Activated CD8-positive, alpha-beta T cell treated with anti-CD3 and anti-CD28 coated beads for 36 hours (primary cell): ENCODE results near the gene SCFD2. TPM values are rescaled to one million over a fixed set of nuclear protein-coding genes. Genes with fewer than 3 reads are reported as not detected.
"Not testable (repeated sequence)": the region's sequence is repeated elsewhere in the genome, so short reads cannot be mapped to it uniquely, and the experiment has no call there.

Experiments used
- ATAC-seq: fragments of 200-7000 bp; cut with Tn5 transposase; one replicate; pipeline ENCODE4 v1.10.0; 2021; ENCODE audit warnings: mild to moderate bottlenecking, moderate library complexity
- CTCF ChIA-PET: fragments of 350-600 bp; sonication (Branson Sonifier 250); formaldehyde crosslinking; loops from one replicate; lab custom pipeline; 2021; ENCODE audit warnings: antibody characterized with exemption; lab: Charles Lee
- POLR2A ChIA-PET: fragments of 350-600 bp; sonication (Branson Sonifier 250); formaldehyde crosslinking; loops from one replicate; lab custom pipeline; 2021; ENCODE audit warnings: antibody characterized with exemption; lab: Charles Lee
- DNase-seq: peaks from one replicate; pipeline ENCODE4 v3.0.0-alpha.2; 2020
- H3K27ac Mint-ChIP-seq: one replicate; pipeline ENCODE4 v1.8.0; 2021; ENCODE audit warnings: mild to moderate bottlenecking, mixed read lengths
- H3K27me3 Mint-ChIP-seq: one replicate; pipeline ENCODE4 v1.8.0; 2021; ENCODE audit warnings: mixed read lengths
- H3K36me3 Mint-ChIP-seq: one replicate; pipeline ENCODE4 v1.8.0; 2021; ENCODE audit warnings: low read depth, mixed read lengths
- H3K4me1 Mint-ChIP-seq: one replicate; pipeline ENCODE4 v1.8.0; 2021; ENCODE audit warnings: low read depth, mixed read lengths
- H3K4me3 Mint-ChIP-seq: one replicate; pipeline ENCODE4 v1.8.0; 2021; ENCODE audit warnings: mild to moderate bottlenecking, moderate library complexity, mixed read lengths
- H3K9me3 Mint-ChIP-seq: one replicate; pipeline ENCODE4 v1.8.0; 2021; ENCODE audit warnings: mixed read lengths
- intact Hi-C: fragments of 100-400 bp; cut with micrococcal nuclease; formaldehyde crosslinking; loops from one replicate; pipeline ENCODE4 v1.10.0; 2022
- total RNA-seq, 2 experiments: library from RNA; stranded (reverse); gene quantifications; one replicate each; pipeline ENCODE4 v1.2.3, GENCODE V29; 2021
- TF ChIP-seq, protein P1 (sequence below): fragments of 200-600 bp; IDR thresholded peaks from one replicate; pipeline ENCODE4 v1.8.0; 2022; ENCODE audit warnings: antibody characterized with exemption, mild to moderate bottlenecking

Gene SCFD2
- total RNA-seq: 10 to 100 TPM; 21.4 to 22.1 TPM

DNA sequence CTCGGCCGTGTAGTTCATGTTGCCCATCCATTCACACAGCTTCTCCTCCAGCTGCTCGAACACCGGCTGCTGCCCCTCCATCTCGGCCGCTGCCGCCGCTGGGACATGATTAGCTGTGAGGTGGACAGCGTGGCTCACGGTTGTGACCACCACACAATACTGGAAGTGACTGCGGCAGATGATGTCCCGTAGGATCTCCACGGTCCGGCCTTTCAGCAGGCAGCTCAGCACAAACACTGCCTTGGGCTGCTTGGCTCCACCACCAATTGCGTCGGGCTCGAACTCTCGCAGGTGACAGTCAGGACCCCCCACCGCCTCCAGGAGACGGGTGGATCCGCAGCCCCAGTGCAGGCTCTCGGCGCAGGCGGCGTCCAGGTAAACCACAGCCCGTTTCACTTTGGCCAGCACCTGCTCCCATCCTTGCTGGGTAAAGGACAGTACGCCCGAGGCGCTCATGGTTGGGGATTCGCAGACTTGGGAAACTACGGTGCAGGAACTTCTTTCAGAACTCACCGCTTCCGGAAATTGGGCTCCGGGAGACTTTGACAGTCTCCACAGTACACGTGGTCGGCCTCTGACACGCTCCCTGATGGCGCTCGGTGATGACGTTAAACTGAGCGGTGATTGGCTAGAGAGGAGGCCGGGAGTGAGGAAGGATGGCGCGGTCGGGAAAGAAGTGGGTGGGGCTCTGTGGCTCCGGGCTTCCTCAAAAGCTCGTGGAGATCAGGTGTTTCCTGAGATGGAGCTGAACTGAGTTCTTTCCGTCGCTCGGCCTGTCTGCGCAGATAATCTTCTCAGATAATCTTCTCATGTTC lies at the start of gene SCFD2:
SCFD2 (minus strand) TSS at position 576 of the 815 bp plus-strand sequence.
- Mint-ChIP-seq H3K27ac (peak within 1 kb of the TSS; percentile 92), H3K9me3 (no peaks in the 10 kb centered on the region), H3K4me1 (peaks cover 34% of the 10 kb centered on the region), H3K4me3 (peak within 1 kb of the TSS; percentile 96), H3K27me3 (peaks cover 7% of the 10 kb centered on the region), H3K36me3 (peaks cover 12% of the 10 kb centered on the region)
- CTCF ChIA-PET: interaction anchor here (0.6 to 1.3 kb wide), 4 partner anchors 9 to 778 kb away, joined by 3 to 7 read pairs (median 3); no protein-coding TSS in a partner anchor
- peak; percentile 97 for ATAC-seq
- TF ChIP-seq, protein P1, sequence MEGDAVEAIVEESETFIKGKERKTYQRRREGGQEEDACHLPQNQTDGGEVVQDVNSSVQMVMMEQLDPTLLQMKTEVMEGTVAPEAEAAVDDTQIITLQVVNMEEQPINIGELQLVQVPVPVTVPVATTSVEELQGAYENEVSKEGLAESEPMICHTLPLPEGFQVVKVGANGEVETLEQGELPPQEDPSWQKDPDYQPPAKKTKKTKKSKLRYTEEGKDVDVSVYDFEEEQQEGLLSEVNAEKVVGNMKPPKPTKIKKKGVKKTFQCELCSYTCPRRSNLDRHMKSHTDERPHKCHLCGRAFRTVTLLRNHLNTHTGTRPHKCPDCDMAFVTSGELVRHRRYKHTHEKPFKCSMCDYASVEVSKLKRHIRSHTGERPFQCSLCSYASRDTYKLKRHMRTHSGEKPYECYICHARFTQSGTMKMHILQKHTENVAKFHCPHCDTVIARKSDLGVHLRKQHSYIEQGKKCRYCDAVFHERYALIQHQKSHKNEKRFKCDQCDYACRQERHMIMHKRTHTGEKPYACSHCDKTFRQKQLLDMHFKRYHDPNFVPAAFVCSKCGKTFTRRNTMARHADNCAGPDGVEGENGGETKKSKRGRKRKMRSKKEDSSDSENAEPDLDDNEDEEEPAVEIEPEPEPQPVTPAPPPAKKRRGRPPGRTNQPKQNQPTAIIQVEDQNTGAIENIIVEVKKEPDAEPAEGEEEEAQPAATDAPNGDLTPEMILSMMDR: no peak
- POLR2A ChIA-PET: interaction anchor here (2.9 kb wide), 1 partner anchor 12 kb away, joined by 13 read pairs; the partner anchor contains the start of gene FIP1L1
- DNase-seq: peak; percentile 98
- intact Hi-C loops: loop anchor here (10.0 kb wide), 1 partner anchor 351 kb away; no protein-coding TSS in a partner anchor

DNA sequence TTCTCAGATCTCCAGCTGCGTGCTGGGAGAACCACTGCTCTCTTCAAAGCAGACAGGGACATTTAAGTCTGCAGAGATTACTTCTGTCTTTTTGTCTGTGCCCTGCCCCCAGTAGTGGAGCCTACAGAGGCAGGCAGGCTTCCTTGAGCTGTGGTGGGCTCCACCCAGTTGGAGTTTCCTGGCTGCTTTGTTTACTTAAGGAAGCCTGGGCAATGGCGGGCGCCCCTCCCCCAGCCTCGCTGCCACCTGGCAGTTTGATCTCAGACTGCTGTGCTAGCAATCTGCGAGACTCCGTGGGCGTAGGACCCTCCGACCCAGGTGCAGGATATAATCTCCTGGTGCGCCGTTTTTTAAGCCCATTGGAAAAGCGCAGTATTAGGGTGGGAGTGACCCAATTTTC lies 43.6 kb upstream of the SCFD2 start:
- H3K27ac Mint-ChIP-seq, H3K27me3 Mint-ChIP-seq, intact Hi-C loops, POLR2A ChIA-PET, H3K4me3 Mint-ChIP-seq, CTCF ChIA-PET, DNase-seq, ATAC-seq: not testable (repeated sequence)
- Mint-ChIP-seq H3K36me3 (peaks cover 49% of the 10 kb centered on the region), H3K4me1 (peaks cover 50% of the 10 kb centered on the region), H3K9me3 (peaks cover 10% of the 10 kb centered on the region)

DNA sequence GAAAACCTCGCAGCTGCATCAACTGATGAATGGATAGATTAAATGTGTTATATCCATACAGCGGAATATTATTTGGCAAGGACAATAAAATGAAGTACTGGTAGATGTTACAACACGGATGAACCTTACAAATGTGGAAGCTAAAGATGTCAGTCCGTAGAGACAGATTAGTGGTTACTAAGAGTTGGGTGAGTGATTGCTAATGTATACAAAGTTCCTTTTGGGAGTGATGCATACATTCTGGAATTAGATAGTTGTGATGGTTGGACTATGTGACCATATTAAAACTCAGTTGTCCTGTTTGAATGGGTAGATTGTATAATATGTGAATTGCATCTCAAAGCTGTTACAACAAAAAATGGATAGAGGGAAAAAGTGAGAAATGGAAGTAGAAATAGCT lies 14.4 kb upstream of the SCFD2 start:
- no peak overlapping the region for H3K27ac Mint-ChIP-seq
- no peaks in the 10 kb centered on the region for H3K9me3 Mint-ChIP-seq
- DNase-seq: no peak
- CTCF ChIA-PET: interaction anchor here (1.0 to 1.7 kb wide), 2 partner anchors 14 to 854 kb away, joined by 3 to 6 read pairs; no protein-coding TSS in a partner anchor
- ATAC-seq: no peak
- TF ChIP-seq, protein P1: no peak
- peaks cover 40% of the 10 kb centered on the region for H3K4me1 Mint-ChIP-seq
- POLR2A ChIA-PET: interaction anchor here (1.0 kb wide), 1 partner anchor 10 kb away, joined by 4 read pairs; no protein-coding TSS in a partner anchor
- H3K36me3 Mint-ChIP-seq: peaks cover 28% of the 10 kb centered on the region
- intact Hi-C loops: no loop called here
- no peaks in the 10 kb centered on the region for H3K27me3 Mint-ChIP-seq
- H3K4me3 Mint-ChIP-seq: no peak overlapping the region

DNA sequence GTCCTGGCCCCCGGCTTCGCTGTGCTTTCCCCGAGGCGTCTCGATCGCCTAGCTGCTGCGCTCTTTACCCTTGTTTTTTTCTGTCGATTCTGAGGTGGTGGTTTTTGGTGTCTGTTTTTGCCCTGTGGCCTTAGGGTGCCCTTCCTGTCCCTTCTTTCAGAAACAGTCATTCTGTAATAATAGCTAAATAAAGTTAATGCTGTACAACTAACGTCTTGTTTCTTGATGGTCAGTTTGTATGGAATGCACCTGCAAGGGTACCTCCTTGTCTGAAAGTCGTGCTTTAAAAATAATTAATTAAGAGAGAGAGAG lies 12.3 kb upstream of the SCFD2 start:
- intact Hi-C loops: no loop called here
- Mint-ChIP-seq H3K36me3 (peaks cover 18% of the 10 kb centered on the region), H3K4me3 (peak overlapping the region; percentile 95), H3K27me3 (no peaks in the 10 kb centered on the region), H3K27ac (peak overlapping the region; percentile 97), H3K9me3 (no peaks in the 10 kb centered on the region), H3K4me1 (peaks cover 36% of the 10 kb centered on the region)
- ATAC-seq (no peak), DNase-seq (no peak)
- ChIA-PET POLR2A (interaction anchor here (1.6 to 3.2 kb wide), 2 partner anchors 11 kb away, joined by 4 to 13 read pairs; no protein-coding TSS in a partner anchor), CTCF (no interaction called here)
- TF ChIP-seq, protein P1: no peak

DNA sequence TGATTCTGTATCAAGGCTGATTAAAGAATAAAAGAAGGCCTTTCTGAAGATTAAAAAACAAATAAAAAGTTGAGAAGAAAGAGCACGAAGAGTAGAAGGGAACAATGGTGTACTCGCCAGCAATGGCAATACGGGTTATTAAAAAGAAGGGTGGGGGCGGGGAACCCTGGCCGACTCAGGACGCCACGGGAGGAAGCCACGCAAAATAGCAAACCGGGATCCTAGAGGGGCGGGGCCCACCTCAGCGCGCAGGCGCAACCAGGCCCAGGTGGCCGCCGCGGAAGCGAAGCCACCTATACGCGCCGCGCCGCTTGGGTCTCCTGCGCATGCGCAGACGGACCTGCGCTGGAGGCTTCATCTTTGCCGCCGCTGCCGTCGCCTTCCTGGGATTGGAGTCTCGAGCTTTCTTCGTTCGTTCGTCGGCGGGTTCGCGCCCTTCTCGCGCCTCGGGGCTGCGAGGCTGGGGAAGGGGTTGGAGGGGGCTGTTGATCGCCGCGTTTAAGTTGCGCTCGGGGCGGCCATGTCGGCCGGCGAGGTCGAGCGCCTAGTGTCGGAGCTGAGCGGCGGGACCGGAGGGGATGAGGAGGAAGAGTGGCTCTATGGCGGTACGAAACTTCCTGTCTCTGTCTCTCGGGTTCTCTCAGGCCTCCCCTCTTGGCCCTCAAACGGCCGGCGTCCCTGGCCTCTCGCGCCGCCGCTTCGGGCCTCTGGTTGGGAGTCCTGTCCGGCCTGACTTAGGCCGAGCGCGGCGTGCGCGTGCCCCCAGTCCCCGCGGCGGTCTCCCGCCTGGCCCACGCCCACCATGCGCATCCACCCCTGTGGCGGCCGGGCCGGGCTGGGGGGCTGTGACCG lies 11.7 kb upstream of the SCFD2 start, which contains the start of gene FIP1L1:
FIP1L1 (plus strand) TSS at position 323 of the 852 bp plus-strand sequence; CDS start at position 521, 198 bp downstream.
- POLR2A ChIA-PET: interaction anchor here (1.6 to 3.2 kb wide), 2 partner anchors 10 to 12 kb away, joined by 4 to 13 read pairs; no protein-coding TSS in a partner anchor
- CTCF ChIA-PET: no interaction called here
- Mint-ChIP-seq H3K27ac (peak within 1 kb of the TSS; percentile 97), H3K36me3 (peaks cover 15% of the 10 kb centered on the region), H3K9me3 (no peaks in the 10 kb centered on the region), H3K4me1 (peaks cover 34% of the 10 kb centered on the region), H3K27me3 (no peaks in the 10 kb centered on the region), H3K4me3 (peak within 1 kb of the TSS; percentile 95)
- peak; percentile 96 for DNase-seq
- peak; percentile 98 for ATAC-seq
- TF ChIP-seq, protein P1: no peak
- intact Hi-C loops: no loop called here
